Hippocampal formation (tissue), 2 donors: Measurements from ENCODE around the gene LYSMD2.
"Not testable (repeated sequence)": the region's sequence is repeated elsewhere in the genome, so short reads cannot be mapped to it uniquely, and the experiment has no call there.

ENCODE experiments used
- DNase-seq, 2 donors: peaks; one replicate each; lab custom pipeline; 2025; lab: John Stamatoyannopoulos, UW

The LYSMD2 gene, protein sequence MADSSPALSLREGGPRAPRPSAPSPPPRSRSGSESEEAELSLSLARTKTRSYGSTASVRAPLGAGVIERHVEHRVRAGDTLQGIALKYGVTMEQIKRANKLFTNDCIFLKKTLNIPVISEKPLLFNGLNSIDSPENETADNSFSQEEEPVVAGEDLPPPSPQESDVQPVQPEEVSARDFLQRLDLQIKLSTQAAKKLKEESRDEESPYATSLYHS

DNA sequence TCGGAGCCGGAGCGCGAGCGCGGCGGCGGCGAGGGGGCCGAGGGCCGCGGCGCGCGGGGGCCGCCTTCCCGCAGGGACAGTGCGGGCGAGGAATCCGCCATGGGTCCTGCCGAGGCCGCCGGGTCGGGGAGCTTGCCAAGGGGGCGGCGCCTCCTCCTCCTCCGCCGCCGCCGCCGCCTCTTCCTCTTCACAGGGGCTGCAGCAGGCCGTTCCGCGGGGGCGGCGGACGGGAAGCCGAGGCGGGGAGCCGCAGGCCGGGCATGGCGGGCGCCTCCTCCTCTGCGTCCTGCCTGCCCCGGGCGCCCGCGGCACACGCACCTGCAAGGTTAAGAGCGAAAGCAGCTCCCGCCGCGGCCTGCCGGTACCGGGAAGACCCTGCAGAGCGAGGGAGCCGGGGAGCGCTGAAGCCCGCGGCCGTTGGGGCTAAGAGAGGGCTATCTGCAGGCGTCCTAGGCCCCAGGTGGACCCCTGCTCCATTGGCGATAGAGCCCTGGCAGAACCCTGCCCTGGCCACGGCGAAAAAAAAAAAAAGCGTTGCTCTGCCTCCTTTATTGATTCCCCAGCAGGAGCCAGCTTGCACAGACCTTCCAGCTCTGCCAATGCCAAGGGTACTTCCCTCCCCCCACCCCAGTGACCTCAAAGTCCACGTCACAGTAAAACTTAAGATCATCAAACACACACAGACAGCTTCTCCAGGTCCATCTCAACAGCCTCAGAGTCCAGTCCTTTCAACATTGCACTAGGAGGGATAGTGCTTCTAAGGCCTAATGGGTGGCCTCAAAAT lies at the start of gene LYSMD2:
LYSMD2 (minus strand) TSS at position 134 of the 784 bp plus-strand sequence; CDS start at position 101, 33 bp downstream.
- peak; percentile 38 to 58 for DNase-seq

DNA sequence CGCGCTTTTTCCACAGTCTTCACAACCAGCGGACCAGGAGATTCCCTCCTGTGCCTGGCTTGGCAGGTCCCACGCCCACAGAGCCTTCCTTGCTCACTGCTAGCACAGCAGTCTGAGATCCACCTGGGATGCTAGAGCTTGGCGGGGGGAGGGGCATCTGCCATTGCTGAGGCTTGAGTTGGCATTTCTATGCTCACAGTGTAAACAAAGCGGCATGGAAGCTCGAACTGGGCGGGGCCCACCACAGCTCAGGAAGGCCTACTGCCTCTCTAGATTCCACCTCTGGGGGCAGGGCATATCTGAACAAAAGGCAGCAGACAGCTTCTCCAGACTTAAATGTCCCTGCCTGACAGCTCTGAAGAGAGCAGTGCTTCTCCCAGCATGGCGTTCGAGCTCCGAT lies 49.7 kb upstream of the LYSMD2 start:
- DNase-seq = not testable (repeated sequence)

DNA sequence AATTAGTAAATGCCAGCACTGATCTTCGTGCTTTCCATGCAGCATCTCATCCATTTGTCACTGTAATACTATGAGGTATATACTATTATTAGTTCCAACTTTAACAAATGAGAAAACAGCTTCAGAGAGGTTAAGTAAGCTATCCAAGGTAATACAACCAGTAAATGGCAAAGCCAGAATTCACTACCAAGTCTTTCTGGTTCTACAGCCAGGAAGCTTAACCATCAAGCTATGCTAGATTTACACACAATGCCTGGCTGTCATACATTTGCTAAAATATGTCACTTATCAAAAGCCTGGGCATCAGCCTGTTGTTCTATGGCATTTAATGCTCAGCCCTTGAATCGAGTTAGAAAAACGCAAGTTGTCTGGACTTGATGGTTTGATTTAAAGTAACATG lies 46.5 kb upstream of the LYSMD2 start:
- no peak for DNase-seq

DNA sequence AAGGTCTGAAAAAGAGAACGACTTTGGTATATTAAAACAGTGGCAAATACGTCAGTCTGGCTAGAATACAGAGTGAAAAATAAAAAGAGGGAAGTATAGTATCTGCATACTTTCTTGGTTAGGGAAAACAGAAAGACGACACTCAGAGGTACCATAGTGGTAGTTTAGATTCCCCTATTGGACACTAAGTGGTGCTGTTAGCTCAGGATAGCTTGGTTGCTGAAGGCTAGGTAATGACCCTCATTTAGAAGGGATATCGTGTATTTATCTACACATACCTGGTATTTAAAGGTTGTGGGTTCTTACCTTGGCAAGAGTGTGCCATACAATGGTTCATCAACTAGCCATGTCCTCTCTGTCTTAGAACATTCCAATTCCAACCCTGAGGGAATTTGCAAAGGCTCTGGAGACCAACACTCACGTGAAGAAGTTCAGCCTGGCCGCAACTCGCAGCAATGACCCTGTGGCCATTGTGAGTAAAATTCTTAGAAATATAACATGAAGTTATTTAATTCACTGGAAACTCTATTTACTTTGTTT lies 45.0 kb upstream of the LYSMD2 start:
- DNase-seq = no peak

DNA sequence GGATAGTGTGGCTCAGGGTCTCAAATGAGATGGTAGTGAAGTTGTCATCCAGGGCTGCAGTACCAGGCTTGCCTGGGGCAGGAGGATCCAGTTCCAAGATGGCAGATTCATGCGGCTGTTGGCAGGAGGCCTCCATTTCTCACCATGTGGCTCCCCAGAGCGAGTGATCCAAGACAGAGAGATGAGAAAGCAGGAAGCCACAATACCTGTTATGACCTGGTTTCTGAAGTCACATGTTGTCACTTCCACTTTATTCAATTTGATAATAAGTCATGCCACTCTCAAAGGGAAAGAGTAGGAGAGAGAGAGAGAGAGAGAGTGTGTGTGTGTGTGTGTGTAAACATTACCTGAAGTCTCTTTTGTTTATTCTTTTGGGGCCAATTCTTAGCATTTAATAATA lies 44.1 kb upstream of the LYSMD2 start:
- DNase-seq = no peak

DNA sequence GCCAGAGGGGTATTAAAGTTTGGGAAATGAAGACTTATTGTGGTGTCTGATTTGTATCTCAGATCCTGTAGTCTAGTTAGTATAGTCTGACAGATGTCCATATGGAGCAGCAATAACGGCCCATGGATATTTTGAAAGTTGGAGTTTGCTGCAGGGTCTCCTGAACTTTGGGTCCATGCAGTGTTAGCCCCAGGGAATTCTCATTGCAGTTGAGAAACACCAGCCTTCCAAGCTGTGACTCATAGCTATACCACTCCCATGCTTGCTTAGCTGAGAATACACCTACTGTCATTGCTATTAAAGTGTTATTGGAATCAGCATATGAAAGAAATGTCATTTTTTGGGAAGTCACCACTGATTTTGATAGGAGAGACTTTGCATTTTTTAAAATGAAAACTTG lies 43.2 kb upstream of the LYSMD2 start:
- DNase-seq = no peak

DNA sequence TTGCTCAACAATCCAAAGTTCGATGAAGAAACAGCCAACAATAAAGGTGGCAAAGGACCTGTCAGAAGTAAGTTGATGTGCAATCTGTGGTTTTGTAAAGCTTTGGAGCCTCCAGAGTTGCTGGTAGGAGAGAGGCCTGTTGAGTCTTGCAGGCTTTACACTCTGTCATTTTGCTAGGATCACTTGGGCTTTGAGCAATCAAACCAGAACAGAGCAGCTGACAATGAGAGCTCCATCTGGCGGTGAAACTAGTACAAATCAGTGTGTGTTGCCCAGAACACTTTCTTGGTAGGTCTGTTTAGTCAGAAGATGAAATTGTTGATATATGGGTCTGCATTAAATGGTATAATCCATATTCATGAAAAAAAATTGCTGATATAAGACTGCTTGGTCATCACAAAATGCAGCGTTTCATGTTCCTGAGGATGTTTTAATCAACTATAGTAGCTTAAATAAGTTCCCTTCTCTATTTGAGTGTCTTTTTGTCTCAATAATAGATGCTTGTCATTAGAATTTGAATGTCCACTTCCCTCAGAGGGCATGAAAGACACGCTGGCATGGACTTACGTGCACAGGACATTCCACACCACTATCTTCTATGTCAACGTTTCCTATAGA lies 39.6 kb upstream of the LYSMD2 start:
- DNase-seq = peak; percentile 68 to 83

DNA sequence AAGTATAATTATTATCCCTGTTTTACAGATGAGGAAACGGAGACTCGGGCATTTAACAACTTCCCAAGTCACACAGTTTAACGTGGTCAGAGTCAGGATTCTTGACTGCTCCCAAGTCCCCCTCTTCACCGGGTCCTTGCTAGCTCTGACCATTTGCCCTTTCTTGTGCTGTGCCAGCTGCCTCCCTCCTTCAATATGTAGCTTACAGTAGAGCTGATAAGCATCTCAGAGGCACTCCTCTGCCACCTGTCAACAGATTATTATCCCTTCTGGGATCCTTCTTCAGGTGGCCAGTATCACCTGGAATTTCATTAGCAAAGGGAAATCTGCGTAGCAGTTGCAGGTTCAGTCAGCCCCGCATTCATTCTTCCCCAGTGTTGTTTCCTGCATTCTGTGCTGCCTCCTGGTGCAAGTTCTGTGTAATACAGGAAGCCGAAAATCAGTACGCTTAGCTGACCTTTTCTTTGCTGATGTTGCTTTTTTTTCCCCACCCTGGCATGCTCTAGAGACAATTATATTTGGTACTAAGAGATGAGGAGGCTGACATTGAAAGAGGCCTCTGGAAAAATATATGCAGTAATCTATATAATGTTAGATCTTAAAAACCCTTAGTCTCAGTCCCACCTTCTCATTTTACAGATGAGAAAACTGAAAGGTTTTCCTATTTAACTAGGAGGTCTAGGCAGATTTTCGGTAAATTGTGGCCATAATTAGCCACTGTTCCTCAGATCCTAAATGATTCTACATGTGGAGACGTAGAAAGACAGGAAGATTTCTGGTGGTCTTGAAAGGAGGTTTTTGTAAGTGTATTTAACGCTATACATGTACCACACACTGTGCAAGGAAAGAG lies 38.7 kb upstream of the LYSMD2 start:
- peak; percentile 30 to 67 for DNase-seq

DNA sequence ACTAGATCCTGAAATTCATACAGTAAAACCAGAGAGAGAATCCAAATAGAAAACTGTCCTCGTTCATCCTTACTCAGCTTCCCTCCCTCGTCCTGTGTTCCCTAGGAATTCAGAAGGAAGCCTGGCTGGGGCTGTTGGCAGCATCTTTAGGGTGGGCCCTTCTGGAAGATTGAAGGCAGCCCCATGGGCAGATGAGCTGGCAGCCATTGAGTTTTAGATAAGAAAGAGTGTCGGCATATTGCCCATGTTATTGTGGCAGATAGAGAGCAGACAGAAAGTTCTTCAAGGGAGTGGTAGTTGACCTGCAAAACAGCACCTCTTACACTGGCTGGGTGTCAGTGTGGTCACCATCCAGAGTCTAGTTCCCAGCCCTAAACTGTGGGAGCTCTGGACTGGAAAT lies 37.5 kb upstream of the LYSMD2 start:
- DNase-seq = no peak

DNA sequence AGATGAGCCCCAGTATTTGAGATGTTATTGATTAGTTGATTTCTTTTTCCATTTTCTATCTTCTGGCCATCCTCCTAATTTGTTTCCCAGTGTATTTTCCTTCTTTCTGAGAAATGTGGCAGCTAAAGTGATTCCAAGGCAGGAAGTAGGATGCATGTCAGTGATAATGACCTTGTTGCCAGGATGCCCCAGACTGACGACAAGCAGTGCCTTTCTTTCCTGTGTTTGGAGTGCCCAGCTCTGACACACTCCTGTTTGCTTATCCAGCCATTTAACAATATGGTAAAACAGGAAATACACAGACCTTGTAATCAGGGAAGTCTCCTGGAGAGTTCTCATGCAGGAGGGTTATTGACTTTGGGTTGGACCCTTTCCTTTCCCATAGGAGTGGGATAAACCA lies 34.3 kb upstream of the LYSMD2 start:
- DNase-seq = no peak

DNA sequence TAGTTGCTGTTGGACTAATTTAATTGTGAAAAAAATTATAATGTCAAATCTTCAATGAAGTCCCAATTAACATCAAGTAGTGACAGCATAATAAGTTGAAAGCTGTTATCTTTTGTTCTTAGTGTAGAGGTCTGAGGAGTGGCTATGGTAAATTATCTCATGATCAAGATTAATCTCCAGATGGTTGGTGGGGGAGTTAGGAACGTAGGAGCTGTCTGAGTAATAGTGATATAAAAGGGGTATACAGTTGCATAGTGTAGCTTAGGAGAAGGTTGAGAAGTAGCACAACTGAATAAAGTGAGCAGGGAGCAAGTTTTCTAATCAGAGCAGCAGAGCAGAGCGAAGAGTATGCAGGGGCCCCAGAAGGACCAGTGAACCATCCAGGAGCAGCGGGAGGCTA lies 33.4 kb upstream of the LYSMD2 start:
- DNase-seq = no peak

DNA sequence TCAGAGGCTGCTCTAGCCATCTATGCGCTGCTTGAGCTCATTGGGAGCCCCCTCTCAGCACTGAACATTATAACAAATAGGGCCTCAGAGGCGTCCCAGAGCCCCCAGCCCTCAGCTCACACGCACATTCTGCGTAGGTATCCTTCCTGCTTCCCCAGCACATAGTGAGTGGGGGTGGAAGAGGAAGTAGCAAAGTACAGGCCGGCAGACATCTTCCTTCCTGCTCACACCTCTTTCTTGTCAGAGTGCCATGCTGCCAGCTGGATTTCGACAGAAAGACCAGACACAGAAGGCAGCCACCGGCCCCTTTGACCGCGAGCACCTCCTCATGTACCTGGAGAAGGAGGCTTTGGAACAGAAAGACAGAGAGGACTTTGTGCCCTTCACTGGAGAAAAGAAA lies 30.6 kb upstream of the LYSMD2 start:
- DNase-seq = no peak

DNA sequence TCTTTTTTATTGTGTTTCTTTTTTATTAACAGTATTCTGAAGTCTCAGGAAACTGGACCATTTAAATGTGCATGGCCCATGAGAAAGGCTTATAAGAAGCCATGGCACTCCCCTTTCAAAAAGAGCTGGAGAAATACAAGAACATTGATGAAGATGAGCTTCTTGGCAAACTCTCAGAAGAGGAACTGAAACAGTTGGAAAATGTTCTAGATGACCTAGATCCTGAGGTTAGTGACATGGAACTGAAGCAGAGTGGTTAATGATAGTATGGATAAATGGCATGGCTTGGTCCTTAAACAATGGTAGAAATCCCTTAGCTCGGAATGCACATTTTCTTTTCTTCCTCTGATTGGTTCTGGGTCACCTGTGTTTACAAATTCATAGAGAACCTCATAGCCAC lies 28.9 kb upstream of the LYSMD2 start:
- no peak for DNase-seq

DNA sequence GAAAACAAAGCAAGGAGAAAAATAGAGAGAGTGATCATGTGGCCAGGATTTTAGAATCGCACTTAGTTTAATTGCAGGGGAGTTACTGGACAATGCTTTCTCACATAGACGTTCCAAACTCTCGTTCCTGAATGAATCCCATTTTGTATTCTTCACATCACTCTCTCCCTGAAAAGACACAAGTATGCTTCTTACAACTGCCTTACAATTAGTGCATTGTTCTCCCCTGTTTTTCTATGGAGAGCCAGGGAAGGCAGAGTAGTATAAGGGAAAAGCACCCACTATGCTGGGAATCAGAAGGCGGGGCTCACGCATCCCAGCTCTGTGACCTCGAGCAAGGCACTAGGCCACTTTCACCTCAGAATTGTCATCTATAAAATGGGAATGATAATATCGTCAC lies 28.3 kb upstream of the LYSMD2 start:
- peak; percentile 10 to 98 for DNase-seq

DNA sequence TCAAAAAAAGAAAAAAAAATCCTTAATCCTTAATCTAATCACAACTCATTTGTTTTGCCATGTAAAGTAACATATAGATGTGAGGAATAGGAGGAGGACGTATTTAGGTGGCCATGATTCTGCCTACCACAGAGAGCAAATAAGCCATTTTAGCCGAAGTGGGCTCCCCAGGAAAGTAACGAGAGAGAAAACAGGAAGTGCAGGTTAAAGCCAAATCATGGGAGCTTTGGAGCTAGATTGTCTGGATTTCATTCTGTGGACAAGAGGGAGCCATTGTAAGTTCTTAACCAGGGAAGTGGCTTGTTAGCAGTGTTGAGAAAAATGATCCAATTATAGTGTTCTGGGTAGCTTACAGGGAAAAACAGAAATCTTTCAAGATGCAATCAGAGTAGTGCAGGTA lies 23.4 kb upstream of the LYSMD2 start:
- DNase-seq = no peak

DNA sequence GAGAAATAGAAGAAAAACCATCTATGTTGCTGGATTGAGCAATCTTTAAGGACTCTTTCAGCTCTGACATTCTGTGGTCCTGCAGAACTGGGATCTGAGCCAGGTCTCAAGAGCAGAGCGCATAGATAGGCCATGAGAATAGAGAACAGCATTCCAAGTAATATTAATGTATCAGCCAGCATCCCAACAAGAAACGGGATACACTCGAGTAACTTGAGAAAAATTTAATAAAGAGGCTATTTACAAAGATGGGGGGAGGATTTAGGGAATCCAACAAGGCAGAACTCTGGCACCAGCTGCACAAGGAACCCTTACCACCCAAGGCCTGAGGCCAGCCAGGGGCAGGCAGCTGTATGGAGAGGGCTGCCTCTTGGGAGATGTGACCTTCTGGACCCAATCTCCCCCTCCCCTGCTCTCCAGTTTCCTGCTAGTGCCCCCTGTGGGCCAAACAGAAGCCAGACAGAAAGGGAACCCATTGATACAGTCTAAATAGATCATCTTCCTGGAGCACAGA lies 22.2 kb upstream of the LYSMD2 start:
- no peak for DNase-seq

DNA sequence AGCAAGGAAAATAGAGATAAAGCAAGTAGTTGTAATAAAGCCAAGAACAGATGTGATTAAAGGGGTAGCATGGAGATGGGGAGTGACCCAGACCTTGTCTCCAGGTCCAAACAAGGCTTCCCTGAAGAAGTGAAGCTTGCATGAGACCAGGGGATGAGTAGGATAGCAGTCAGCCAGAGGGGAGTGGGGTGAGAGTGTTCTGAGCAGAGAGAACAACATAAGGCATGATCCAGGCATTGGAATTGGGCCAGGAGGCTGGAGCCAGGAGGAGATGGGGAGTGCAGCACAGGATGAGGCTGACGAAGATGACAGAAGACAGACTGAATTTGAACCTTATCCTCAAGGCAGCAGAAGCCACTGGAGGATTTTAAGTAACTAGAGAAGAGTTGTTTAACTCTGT lies 21.2 kb upstream of the LYSMD2 start:
- DNase-seq = peak; percentile 41 to 54

DNA sequence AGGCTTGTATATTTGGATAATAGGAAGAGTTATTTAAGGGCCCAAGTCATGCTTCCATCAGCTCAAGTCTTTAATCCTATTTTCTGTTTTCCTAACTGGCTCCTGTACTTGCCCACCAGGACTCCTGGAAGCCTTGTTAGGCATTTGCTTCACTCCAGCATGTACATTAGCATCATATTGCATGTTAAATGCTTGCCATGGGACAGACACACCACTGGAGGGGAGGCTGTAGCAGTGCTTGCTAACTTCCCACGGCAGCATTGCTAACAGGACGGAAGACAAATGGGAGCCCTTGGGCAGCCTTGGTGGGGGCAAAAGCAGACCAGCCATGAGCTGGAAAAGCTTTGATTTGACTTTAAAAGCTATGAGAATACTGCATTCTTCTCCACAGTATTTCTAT lies 20.0 kb upstream of the LYSMD2 start:
- DNase-seq = no peak

DNA sequence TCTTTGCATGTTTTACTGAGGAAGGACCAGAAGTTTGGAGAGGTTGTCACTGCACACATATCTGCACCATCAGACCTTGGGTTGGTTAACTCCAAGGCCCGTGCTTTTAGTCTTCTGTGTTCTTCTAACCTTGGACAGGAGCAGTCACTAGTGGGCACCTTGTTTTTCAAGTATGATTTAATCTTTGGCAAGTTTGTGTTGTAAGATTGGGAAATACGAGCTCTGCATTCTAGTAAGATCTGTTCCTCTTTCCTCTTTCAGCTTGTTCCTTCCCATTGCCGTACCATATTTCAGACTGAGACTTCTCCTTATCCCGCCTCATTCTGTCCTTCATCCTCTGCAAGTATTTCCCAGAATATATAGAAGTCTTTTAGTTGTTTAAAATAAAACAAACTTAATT lies 19.0 kb upstream of the LYSMD2 start:
- DNase-seq = no peak

DNA sequence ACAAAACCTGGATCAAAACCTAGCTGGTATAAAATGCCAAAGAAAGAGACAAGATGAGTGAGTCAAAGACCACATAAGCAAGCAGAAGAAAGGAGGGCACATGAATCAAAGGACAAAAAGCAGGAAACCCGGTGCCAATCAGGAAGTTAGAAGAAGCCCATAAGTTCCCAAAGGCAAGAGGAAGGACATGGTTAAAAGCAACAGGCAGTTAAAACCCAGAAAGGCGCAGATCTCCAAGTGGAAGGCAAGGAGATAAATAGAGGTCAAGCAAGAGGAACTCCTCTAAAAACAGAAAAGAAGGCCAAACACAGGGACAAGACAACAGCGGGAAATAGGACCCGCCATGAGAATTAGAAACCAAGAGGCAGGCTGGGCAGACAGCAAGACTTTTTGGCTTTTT lies 18.3 kb upstream of the LYSMD2 start:
- DNase-seq = no peak

DNA sequence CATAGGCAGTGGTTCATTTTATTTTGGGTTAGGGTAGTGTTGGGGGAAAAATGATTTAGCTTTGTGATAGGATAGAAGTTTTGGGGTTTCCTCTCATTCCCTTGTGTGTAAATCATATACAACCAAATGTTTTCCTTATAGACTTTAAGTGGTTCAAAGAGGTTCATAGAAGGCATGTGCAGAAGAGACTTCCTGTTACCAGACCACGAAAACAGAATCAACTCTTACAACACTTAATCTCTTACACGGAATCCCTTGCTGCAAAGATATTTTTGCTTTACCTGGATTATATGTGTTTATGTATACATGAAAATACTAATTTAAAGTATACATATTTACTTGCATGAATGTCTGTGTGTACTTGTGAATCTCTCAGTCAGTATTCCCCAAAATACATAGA lies 16.8 kb upstream of the LYSMD2 start:
- no peak for DNase-seq

DNA sequence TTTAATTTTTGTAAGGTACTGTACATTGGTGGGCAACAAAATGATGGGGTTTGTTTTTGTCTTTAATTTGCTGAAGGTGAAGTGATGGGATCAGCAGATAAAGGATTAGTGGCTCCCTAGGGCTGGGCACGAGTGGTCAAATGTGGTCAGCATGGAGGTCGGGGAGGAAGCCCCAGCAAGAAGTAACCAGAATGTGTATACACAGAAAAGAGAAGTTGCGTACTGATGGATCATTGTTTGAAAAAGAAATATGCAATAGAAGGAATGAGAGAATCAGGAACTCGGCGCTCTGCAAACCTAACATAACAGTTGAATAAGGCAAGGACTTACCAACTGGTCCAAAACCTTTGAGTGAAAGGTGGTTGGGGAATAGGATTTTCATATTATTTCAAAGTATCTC lies 15.4 kb upstream of the LYSMD2 start:
- no peak for DNase-seq
